HEK293 (cell line): ENCODE results near the gene SQSTM1.

ENCODE experiments used
- CTCF ChIA-PET: fragments of 350-600 bp; formaldehyde crosslinking; extraction: SDS; loops from one replicate; lab custom pipeline; 2021; ENCODE audit warnings: antibody characterized with exemption; lab: Yijun Ruan, JAX
- POLR2A ChIA-PET: fragments of 300-600 bp; formaldehyde crosslinking; extraction: SDS; loops from one replicate; lab custom pipeline; 2020; ENCODE audit warnings: antibody characterized with exemption, inconsistent platforms; lab: Yijun Ruan, JAX
- H3K27ac ChIP-seq: fragments of 200-500 bp; sonication (Bioruptor generic); 2 replicates; pipeline ENCODE4 v1.5.1; 2014; ENCODE audit warnings: low read depth, low read length, control low read depth, inconsistent platforms; ENCODE audit errors: extremely low read depth
- H3K36me3 ChIP-seq, 2 experiments: fragments of 200-500 bp in 1 of 2; sonication (Bioruptor generic) in 1 of 2; 1 replicate in 1 of 2; 2 replicates in 1 of 2; pipeline ENCODE4 v1.5.1; 2014 to 2017; ENCODE audit warnings: inconsistent platforms in 2 of 2, low read length in 2 of 2; ENCODE audit not compliant: control insufficient read depth in 2 of 2, insufficient read depth in 1 of 2
- H3K4me1 ChIP-seq: fragments of 200-500 bp; sonication (Bioruptor generic); 2 replicates; pipeline ENCODE4 v1.5.1; 2014; ENCODE audit warnings: mild to moderate bottlenecking, low read length, inconsistent platforms; ENCODE audit not compliant: control insufficient read depth, insufficient read depth
- H3K4me3 ChIP-seq: 2 replicates; pipeline ENCODE4 v1.5.1; 2011; ENCODE audit warnings: low read depth, mild to moderate bottlenecking, control low read depth, low read length, moderate library complexity
- H3K9me3 ChIP-seq: fragments of 200-500 bp; sonication (Bioruptor generic); 2 replicates; pipeline ENCODE4 v1.5.1; 2014; ENCODE audit warnings: low read depth, low read length, inconsistent platforms; ENCODE audit not compliant: control insufficient read depth, insufficient read depth
- FEZF1 ChIP-seq: fragments of 450-650 bp; formaldehyde crosslinking; IDR thresholded peaks from 2 replicates; pipeline ENCODE4 v1.5.1; 2016; ENCODE audit warnings: missing biosample characterization, missing genetic modification characterization
- GLI2 ChIP-seq: fragments of 450-650 bp; formaldehyde crosslinking; IDR thresholded peaks from 2 replicates; pipeline ENCODE4; 2017; ENCODE audit warnings: missing biosample characterization, missing genetic modification characterization, low read depth, borderline replicate concordance
- OSR2 ChIP-seq: fragments of 450-650 bp; formaldehyde crosslinking; IDR thresholded peaks from 2 replicates; pipeline ENCODE4 v1.5.1; 2016; ENCODE audit warnings: missing biosample characterization, missing genetic modification characterization
- SETDB1 ChIP-seq: IDR thresholded peaks from one replicate; pipeline ENCODE4 v1.6.1; 2017; ENCODE audit warnings: mild to moderate bottlenecking, low read length, moderate library complexity, mixed read lengths; ENCODE audit not compliant: insufficient read length
- WT1 ChIP-seq: fragments of 450-650 bp; formaldehyde crosslinking; IDR thresholded peaks from 2 replicates; pipeline ENCODE4 v1.5.1; 2016; ENCODE audit warnings: missing biosample characterization, missing genetic modification characterization
- ZBTB17 ChIP-seq: fragments of 450-650 bp; formaldehyde crosslinking; IDR thresholded peaks from 2 replicates; pipeline ENCODE4 v1.5.1; 2016; ENCODE audit warnings: missing biosample characterization, missing genetic modification characterization
- ZBTB8A ChIP-seq: fragments of 450-650 bp; formaldehyde crosslinking; IDR thresholded peaks from 2 replicates; pipeline ENCODE4 v1.5.1; 2016; ENCODE audit warnings: missing biosample characterization, missing genetic modification characterization
- ZNF19 ChIP-seq: fragments of 450-650 bp; formaldehyde crosslinking; IDR thresholded peaks from 2 replicates; pipeline ENCODE4; 2016; ENCODE audit warnings: missing biosample characterization, missing genetic modification characterization, low read depth
- ZNF350 ChIP-seq: fragments of 450-650 bp; formaldehyde crosslinking; IDR thresholded peaks from 2 replicates; pipeline ENCODE4 v1.5.0; 2017; ENCODE audit warnings: missing biosample characterization, mild to moderate bottlenecking, missing genetic modification characterization
- ZNF426 ChIP-seq: fragments of 450-650 bp; formaldehyde crosslinking; IDR thresholded peaks from 2 replicates; pipeline ENCODE4 v1.5.1; 2017; ENCODE audit warnings: missing biosample characterization, missing genetic modification characterization, mild to moderate bottlenecking, inconsistent platforms, moderate library complexity
- ZNF510 ChIP-seq: fragments of 450-650 bp; formaldehyde crosslinking; IDR thresholded peaks from 2 replicates; pipeline ENCODE4 v1.5.1; 2018; ENCODE audit warnings: mild to moderate bottlenecking, missing genetic modification characterization, missing biosample characterization; ENCODE audit not compliant: insufficient replicate concordance
- ZNF571 ChIP-seq: fragments of 450-650 bp; formaldehyde crosslinking; IDR thresholded peaks from 2 replicates; pipeline ENCODE4 v1.5.0; 2017; ENCODE audit warnings: missing biosample characterization, missing genetic modification characterization
- ZNF664 ChIP-seq: fragments of 450-650 bp; formaldehyde crosslinking; IDR thresholded peaks from 2 replicates; pipeline ENCODE4 v1.5.1; 2016; ENCODE audit warnings: missing biosample characterization, missing genetic modification characterization
- ZNF76 ChIP-seq: fragments of 450-650 bp; formaldehyde crosslinking; IDR thresholded peaks from 2 replicates; pipeline ENCODE4; 2016; ENCODE audit warnings: low read depth, missing biosample characterization, missing genetic modification characterization, borderline replicate concordance
- ZNF777 ChIP-seq: fragments of 450-650 bp; formaldehyde crosslinking; IDR thresholded peaks from 2 replicates; pipeline ENCODE4 v1.5.1; 2017; ENCODE audit warnings: missing biosample characterization, missing genetic modification characterization, borderline replicate concordance
- TF ChIP-seq, protein P1 (sequence below): fragments of 450-650 bp; formaldehyde crosslinking; IDR thresholded peaks from 2 replicates; pipeline ENCODE4 v1.5.1; 2017; ENCODE audit warnings: missing biosample characterization, missing genetic modification characterization
- TF ChIP-seq, protein P2 (sequence below): fragments of 450-650 bp; formaldehyde crosslinking; IDR thresholded peaks from 2 replicates; pipeline ENCODE4 v1.5.1; 2016; ENCODE audit warnings: missing biosample characterization, missing genetic modification characterization
- TF ChIP-seq, protein P3 (sequence below): fragments of 450-650 bp; formaldehyde crosslinking; IDR thresholded peaks from 2 replicates; pipeline ENCODE4 v1.5.1; 2016; ENCODE audit warnings: missing biosample characterization, missing genetic modification characterization
- TF ChIP-seq, protein P4 (sequence below): fragments of 450-650 bp; formaldehyde crosslinking; IDR thresholded peaks from 2 replicates; pipeline ENCODE4 v1.5.1; 2016; ENCODE audit warnings: missing biosample characterization, missing genetic modification characterization, low read depth
- TF ChIP-seq, protein P5 (sequence below): fragments of 450-650 bp; formaldehyde crosslinking; IDR thresholded peaks from 2 replicates; pipeline ENCODE4 v1.5.1; 2016; ENCODE audit warnings: missing biosample characterization, missing genetic modification characterization, low read depth

Gene SQSTM1

DNA sequence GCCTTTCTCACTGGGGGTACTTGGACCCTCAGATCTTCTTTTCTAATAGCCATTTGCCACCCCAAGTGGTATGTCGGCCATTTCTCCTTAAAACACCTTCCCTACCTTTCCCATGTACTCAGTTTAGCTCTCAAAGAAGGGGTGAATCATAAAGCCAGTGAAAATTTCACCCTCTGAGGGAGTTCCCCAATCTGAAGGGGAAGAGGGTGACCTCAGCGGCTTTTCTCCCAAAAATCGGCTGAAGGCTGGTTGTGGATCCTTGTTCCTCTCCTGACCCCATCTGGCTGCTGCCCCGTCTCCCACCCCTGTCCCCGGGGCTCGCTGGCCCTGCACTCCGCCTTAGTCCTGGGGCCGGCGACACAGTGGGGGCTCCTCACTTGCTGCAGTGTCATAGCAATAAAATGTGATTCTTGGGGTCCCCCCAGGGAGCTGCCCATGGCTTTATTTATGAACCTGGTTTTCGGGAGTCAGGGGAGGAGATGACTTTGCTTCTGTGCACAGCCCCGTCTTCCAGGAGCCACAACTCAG lies 44.2 kb upstream of the SQSTM1 start (continued):
- TF ChIP-seq OSR2 (tag by site-specific recombination) (no peak), ZNF664 (tag by site-specific recombination) (no peak), WT1 (no peak)
- TF ChIP-seq, all 188 proteins: peak for 0

DNA sequence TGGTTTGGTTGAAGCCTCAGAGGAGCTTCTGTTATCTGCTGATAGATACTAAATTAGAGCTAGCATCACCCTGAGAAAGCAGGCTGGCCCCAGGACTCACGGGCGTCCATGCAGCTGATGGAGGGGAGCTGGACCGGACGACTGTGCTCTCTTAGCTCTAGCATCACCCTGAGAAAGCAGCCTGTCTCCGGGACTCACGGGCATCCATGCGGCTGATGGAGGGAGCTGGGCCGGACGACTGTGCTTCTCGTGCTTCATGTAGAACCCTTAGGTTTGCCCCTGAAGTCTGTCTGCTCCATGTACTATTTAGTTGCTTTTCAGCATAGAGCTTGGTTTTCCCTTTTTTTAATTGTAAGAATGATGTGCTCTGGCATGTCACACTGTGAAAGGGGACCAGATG lies 43.2 kb upstream of the SQSTM1 start:
- no peaks in the 10 kb centered on the region for H3K4me1 ChIP-seq
- H3K27ac ChIP-seq, result no peak overlapping the region
- TF ChIP-seq, protein P1, sequence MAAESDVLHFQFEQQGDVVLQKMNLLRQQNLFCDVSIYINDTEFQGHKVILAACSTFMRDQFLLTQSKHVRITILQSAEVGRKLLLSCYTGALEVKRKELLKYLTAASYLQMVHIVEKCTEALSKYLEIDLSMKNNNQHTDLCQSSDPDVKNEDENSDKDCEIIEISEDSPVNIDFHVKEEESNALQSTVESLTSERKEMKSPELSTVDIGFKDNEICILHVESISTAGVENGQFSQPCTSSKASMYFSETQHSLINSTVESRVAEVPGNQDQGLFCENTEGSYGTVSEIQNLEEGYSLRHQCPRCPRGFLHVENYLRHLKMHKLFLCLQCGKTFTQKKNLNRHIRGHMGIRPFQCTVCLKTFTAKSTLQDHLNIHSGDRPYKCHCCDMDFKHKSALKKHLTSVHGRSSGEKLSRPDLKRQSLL (tag by site-specific recombination), result peak; percentile 20; the same call in 1 of the 2 replicates
- no peak for TF ChIP-seq ZNF76
- ChIA-PET POLR2A (interaction anchor here (0.6 to 0.8 kb wide), 2 partner anchors 43 to 116 kb away, joined by 3 read pairs; partner anchors contain the start of gene SQSTM1), CTCF (interaction anchor here (2.1 kb wide), 1 partner anchor 14 kb away, joined by 17 read pairs; no protein-coding TSS in a partner anchor)
- H3K4me3 ChIP-seq, result no peak overlapping the region
- H3K9me3 ChIP-seq, result no peaks in the 10 kb centered on the region
- peaks cover 9 to 80% of the 10 kb centered on the region in 2 experiments; a peak in 2 of 3 replicates for H3K36me3 ChIP-seq

DNA sequence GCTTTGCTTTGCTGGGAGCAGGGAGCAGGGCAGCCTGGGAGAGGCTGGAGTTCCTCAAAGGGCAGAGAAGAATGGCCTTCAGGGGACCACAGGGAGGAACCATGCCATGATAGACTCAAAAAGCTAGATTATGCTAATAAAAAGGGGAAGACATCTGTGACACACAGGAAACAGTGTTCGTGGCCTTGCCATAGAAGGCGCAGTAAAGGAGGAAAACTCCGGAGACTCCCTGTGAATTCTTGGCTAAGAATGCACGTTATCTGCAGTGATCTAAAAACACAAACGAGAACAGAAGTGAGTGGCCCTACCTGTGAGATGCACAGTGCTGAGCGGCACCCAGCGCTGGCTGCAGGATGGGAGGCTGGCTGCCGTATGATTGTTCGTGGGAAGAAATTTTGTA lies 42.8 kb upstream of the SQSTM1 start:
- Histone ChIP-seq H3K27ac (no peak overlapping the region), H3K9me3 (no peaks in the 10 kb centered on the region), H3K4me1 (no peaks in the 10 kb centered on the region), H3K4me3 (no peak overlapping the region), H3K36me3 (peaks cover 5 to 75% of the 10 kb centered on the region in 2 experiments; a peak in 2 of 3 replicates)
- ChIA-PET CTCF (interaction anchor here (2.1 kb wide), 1 partner anchor 14 kb away, joined by 17 read pairs; no protein-coding TSS in a partner anchor), POLR2A (interaction anchor here (0.6 to 0.8 kb wide), 2 partner anchors 43 to 117 kb away, joined by 3 read pairs; partner anchors contain the start of gene SQSTM1)
- TF ChIP-seq ZBTB8A (tag by site-specific recombination), result no peak
- no peak for TF ChIP-seq FEZF1 (tag by site-specific recombination)
- TF ChIP-seq, protein P2, sequence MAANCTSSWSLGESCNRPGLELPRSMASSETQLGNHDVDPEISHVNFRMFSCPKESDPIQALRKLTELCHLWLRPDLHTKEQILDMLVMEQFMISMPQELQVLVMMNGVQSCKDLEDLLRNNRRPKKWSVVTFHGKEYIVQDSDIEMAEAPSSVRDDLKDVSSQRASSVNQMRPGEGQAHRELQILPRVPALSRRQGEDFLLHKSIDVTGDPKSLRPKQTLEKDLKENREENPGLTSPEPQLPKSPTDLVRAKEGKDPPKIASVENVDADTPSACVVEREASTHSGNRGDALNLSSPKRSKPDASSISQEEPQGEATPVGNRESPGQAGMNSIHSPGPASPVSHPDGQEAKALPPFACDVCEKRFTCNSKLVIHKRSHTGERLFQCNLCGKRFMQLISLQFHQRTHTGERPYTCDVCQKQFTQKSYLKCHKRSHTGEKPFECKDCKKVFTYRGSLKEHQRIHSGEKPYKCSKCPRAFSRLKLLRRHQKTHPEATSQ (tag by site-specific recombination), result no peak
- no peak for TF ChIP-seq ZNF426 (tag by site-specific recombination)

DNA sequence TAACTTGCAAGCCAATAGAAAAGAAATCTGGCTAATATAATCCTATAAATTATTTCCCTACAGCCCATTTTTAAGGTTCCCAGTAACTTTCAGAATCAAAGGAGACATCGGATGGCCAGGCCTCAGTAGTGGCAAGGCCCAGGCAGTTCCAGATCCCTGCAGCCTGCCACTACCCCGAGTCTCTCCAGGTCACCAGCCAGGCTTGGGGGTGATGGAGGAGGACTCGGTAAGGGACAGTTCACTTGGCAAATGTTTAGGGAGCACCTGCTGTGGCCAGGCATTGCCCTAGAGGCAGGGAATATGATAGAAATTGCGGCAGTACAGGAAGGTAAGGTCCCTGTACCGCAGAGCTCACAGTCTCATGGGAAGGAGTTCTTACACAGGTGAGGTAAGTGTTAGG lies 42.1 kb upstream of the SQSTM1 start:
- Histone ChIP-seq H3K9me3 (no peaks in the 10 kb centered on the region), H3K27ac (no peak overlapping the region), H3K4me1 (no peaks in the 10 kb centered on the region), H3K4me3 (no peak overlapping the region), H3K36me3 (peaks cover 4 to 68% of the 10 kb centered on the region in 2 experiments; a peak in 2 of 3 replicates)
- no peak for TF ChIP-seq ZNF777 (tag by site-specific recombination)
- TF ChIP-seq ZNF350 (tag by site-specific recombination), result no peak
- TF ChIP-seq ZNF510 (tag by site-specific recombination), result no peak
- TF ChIP-seq, protein P3, sequence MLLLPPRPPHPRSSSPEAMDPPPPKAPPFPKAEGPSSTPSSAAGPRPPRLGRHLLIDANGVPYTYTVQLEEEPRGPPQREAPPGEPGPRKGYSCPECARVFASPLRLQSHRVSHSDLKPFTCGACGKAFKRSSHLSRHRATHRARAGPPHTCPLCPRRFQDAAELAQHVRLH (tag by site-specific recombination), result no peak
- TF ChIP-seq SETDB1, result no peak
- TF ChIP-seq, protein P4, sequence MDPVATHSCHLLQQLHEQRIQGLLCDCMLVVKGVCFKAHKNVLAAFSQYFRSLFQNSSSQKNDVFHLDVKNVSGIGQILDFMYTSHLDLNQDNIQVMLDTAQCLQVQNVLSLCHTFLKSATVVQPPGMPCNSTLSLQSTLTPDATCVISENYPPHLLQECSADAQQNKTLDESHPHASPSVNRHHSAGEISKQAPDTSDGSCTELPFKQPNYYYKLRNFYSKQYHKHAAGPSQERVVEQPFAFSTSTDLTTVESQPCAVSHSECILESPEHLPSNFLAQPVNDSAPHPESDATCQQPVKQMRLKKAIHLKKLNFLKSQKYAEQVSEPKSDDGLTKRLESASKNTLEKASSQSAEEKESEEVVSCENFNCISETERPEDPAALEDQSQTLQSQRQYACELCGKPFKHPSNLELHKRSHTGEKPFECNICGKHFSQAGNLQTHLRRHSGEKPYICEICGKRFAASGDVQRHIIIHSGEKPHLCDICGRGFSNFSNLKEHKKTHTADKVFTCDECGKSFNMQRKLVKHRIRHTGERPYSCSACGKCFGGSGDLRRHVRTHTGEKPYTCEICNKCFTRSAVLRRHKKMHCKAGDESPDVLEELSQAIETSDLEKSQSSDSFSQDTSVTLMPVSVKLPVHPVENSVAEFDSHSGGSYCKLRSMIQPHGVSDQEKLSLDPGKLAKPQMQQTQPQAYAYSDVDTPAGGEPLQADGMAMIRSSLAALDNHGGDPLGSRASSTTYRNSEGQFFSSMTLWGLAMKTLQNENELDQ (tag by site-specific recombination), result no peak
- no peak for TF ChIP-seq ZNF571 (tag by site-specific recombination)
- TF ChIP-seq, protein P5, sequence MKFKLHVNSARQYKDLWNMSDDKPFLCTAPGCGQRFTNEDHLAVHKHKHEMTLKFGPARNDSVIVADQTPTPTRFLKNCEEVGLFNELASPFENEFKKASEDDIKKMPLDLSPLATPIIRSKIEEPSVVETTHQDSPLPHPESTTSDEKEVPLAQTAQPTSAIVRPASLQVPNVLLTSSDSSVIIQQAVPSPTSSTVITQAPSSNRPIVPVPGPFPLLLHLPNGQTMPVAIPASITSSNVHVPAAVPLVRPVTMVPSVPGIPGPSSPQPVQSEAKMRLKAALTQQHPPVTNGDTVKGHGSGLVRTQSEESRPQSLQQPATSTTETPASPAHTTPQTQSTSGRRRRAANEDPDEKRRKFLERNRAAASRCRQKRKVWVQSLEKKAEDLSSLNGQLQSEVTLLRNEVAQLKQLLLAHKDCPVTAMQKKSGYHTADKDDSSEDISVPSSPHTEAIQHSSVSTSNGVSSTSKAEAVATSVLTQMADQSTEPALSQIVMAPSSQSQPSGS (tag by site-specific recombination), result no peak
- no peak for TF ChIP-seq ZBTB17
- TF ChIP-seq GLI2, result no peak
- no peak for TF ChIP-seq ZNF19
- POLR2A ChIA-PET, result no interaction called here
- CTCF ChIA-PET, result interaction anchor here (0.6 kb wide), 1 partner anchor 31 kb away, joined by 3 read pairs; no protein-coding TSS in a partner anchor
